Stimulated activated CD4-positive, alpha-beta T cell treated with anti-CD3 and anti-CD28 coated beads, Interleukin-1b, Interleukin-23, amount 100 ng/mL, for 4 hours (primary cell): Measurements from ENCODE around the gene CALHM3.

Experiments used
- DNase-seq, 2 donors: peaks; one replicate each; pipeline ENCODE4 v3.0.0-alpha.2; 2020; ENCODE audit warnings: low read depth in 2 of 2

CALHM3 gene

GRCh38 chr10:103450201-103450695 is 28.8 kb downstream of the CALHM3 start:
- DNase-seq, result no peak

DNA sequence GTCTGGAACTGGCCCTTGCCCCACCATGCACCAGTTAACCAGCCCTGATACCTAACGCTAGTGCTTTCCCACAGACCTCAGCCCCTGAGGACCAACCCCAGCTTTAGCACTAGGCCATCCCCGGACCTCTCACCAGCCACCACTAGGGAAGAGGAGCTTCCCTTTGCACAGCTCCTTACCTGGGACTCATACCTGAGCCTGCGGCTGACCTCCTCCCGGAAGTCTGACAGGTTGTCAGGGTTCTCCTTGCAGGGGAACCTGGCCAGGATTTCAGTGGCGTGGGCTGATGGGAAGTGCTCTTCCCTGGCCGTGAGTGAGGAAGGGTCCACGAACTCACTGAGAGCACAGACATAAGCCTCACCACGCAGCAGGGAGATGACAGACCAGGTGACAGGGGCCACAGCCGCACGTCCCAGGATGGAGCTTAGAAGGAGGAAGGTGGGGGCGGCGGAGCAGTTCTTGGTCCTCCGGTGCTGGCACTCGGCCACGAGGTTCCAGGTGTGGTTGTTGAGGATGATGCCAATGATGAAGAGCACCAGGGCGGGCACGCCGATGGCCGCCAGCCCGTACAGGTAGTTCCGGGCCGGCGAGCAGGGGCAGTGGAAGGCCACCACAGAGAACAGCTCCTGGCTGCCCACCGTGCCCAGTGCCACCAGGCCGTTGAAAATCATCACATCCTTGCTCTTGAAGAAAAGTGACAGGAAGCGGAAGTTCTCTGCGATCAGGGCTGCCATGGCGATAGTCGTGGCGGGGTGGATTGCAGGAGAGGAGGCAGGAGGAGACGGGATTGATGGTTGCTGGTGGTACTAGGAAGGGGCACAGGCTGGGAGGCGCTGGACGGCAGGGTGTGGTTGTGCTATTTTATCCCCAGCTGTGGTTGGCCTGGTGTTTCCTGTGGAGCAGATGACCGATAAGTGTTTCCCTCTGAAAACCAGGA is 29.6 kb downstream of the CALHM3 start:
- no peak for DNase-seq

- no peak for DNase-seq
These were observed 30.3 kb downstream of the CALHM3 start for GRCh38 chr10:103448746-103449145.

GRCh38 chr10:103447187-103447586 is 31.9 kb downstream of the CALHM3 start:
- DNase-seq, result no peak

DNA sequence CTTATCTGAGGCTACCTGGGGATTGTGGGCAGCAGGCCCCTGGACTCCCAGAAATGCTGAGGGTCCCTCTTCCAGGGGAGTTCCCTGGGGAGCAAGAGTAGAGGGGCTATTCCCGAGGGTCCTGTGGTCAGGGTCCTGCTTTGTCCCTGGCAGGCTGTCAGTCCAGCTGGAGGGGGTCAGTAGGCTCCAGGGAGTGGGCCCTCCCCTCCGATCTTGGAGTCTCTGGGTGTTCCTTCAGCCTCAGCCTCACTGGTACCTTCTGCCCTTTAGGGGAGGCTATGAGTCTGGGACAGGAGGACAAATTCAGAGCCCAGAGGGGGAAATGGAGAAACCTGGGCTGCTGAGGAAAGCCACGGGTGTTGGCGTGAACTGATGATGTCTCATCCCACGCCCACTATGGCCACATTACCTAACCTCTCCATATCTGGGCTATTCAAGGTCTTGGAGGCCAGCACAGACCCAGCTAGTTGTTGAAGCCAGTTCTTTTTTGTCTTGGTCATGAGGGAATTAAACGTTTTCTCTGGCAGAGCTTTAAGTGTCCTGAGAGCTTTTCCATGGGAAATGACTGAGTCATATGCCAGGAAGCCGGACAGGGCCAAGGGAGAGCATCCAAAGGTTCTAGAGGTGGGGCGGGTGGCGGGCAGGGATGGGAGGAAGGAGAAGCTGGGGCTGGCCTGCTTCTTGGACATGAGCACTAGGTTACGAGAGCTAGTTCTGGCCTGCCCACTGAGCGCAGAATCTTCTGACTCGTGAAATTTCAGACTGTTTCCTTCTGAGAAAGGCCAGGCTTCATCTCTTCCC is 33.1 kb downstream of the CALHM3 start:
- no peak for DNase-seq

DNA sequence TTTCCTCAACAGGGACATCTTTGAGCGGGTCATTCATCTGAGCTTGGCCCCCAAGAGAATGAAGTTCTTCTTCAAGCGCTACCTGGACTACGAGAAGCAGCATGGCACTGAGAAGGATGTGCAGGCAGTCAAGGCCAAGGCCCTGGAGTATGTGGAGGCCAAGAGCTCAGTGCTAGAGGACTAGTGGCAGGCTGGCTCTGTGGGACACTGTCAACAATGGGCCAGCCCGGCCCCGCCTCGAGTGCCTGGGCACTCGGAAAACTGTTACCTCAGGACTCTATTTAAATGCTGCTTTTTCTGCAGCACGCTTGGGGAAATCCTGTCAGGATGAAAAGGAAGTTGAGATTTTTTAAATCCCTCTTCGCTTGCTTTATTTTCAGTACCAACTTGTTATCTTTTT is 33.7 kb downstream of the CALHM3 start:
- no peak for DNase-seq

DNA sequence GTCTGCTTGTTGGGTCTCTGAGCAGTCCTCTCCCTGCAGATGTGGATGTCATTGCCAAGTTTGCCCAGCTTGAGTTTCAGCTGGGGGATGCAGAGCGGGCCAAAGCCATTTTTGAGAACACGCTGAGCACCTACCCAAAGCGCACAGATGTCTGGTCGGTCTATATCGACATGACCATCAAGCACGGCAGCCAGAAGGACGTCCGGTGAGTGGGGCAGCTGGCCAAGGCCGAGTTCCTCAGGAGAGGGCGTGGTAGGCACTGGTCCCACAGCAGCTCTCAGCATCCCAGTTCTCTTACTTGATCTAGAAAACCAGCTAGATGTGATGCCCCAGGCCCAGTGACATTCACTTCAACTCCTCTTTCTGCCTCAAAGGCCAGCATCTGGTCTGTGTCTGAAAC is 34.6 kb downstream of the CALHM3 start:
- DNase-seq, result no peak

DNA sequence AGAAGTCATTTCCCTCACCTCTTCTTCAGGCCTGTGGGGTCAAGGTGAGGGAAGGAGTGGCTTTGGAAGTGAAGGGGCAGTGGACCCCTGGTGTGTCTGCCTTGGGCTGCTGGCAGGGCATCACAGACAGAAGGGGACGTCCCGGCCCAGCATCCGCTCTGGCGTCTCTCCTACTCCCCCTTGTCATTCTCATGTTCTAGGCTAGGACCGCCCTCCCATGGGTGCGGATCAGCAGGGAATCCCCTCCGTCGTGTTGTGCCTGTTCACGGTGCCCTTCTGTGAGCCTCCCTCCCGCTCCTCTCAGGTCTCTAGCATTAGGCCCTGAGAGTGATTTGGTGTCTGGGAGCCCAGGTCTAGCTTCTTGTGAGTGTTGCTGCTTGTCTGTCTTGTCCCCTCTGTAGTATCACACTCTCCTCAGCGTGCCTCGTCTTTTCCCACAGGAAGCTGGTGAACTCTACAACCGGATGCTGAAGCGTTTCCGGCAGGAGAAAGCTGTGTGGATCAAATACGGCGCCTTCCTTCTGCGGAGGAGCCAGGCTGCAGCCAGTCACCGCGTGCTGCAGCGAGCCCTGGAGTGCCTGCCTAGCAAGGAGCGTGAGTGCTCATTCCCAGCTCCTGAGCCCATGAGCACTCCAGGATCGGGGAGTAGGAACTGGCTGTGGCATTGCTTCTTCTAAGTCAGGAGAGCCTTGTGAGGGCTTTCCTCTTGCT is 35.4 kb downstream of the CALHM3 start:
- DNase-seq, result no peak

- no peak for DNase-seq
These were observed 37.0 kb downstream of the CALHM3 start for GRCh38 chr10:103442031-103442461.

GRCh38 chr10:103441611-103442010 is 37.4 kb downstream of the CALHM3 start:
- DNase-seq, result no peak

DNA sequence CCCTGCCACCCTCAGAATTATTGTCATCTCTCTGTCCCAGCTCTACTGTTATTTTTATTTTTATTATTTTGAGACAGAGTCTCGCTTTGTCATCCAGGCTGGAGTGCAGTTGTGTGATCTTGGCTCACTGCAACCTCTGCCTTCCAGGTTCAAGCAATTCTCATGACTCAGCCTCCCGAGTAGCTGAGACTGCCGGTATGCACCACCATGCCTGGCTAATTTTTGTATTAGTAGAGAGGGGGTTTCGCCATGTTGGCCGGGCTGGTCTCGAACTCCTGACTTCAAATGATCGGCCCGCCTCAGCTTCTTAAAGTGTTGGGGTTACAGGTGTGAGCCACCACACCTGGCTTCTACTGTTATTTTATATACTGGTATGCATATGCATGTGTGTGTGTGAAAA is 37.8 kb downstream of the CALHM3 start:
- DNase-seq, result no peak

- no peak for DNase-seq
These were observed 38.6 kb downstream of the CALHM3 start for GRCh38 chr10:103440416-103440815.

- no peak for DNase-seq
These were observed 39.3 kb downstream of the CALHM3 start for GRCh38 chr10:103439776-103440175.

GRCh38 chr10:103433858-103434257 is 45.2 kb downstream of the CALHM3 start:
- no peak for DNase-seq

- DNase-seq, result no peak
These were observed 47.1 kb downstream of the CALHM3 start for GRCh38 chr10:103431902-103432301.

- DNase-seq, result no peak
These were observed 49.4 kb downstream of the CALHM3 start for GRCh38 chr10:103429647-103430046.

- DNase-seq, result no peak
These were observed 49.9 kb downstream of the CALHM3 start for GRCh38 chr10:103428989-103429643.

DNA sequence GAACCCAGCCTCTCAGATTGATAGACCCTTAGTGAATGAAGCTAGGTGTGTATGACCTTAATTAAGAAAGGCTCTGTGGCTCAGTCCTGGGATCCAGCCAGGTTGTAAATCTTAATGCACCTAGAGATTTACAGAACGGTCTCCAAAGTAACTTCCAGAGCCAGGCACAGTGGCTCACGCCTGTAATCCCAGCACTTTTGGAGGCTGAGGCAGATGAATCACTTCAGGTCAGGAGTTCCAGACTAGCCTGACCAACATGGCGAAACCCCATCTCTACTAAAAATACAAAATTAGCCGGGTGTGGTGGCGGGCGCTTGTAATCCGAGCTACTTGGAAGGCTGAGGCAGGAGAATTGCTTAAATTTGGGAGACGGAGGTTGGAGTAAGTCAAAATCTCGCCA is 51.2 kb downstream of the CALHM3 start:
- no peak for DNase-seq

GRCh38 chr10:103423748-103424147 is 55.3 kb downstream of the CALHM3 start:
- DNase-seq, result no peak
